HepG2 (cell line): ENCODE results near the gene JPT1. TPM values are rescaled to one million over a fixed set of nuclear protein-coding genes. Genes with fewer than 3 reads are reported as not detected.

ENCODE experiments used
- GATAD2A ChIP-seq: IDR thresholded peaks from 2 replicates; pipeline ENCODE4 v1.6.1; 2016
- KMT2B ChIP-seq: IDR thresholded peaks from 2 replicates; pipeline ENCODE4 v1.6.1; 2016; ENCODE audit warnings: missing genetic modification reagents, missing compliant biosample characterization
- MIER3 ChIP-seq: IDR thresholded peaks from 2 replicates; pipeline ENCODE4 v1.6.1; 2016; ENCODE audit warnings: missing compliant biosample characterization, borderline replicate concordance
- MYPOP ChIP-seq: sonication (generic); formaldehyde crosslinking; IDR thresholded peaks from 2 replicates; pipeline ENCODE4 v1.8.1; 2023; ENCODE audit warnings: mild to moderate bottlenecking, moderate library complexity, missing genetic modification reagents
- PLSCR1 ChIP-seq: sonication (generic); formaldehyde crosslinking; IDR thresholded peaks from 2 replicates; pipeline ENCODE4 v1.5.0; 2020; ENCODE audit warnings: missing genetic modification reagents, mild to moderate bottlenecking, borderline replicate concordance
- RFX5 ChIP-seq: IDR thresholded peaks from 2 replicates; pipeline ENCODE4 v1.6.1; 2011; ENCODE audit warnings: low read depth, low read length, improper control_type of control experiment
- SP140L ChIP-seq: sonication (generic); formaldehyde crosslinking; IDR thresholded peaks from 2 replicates; pipeline ENCODE4 v1.4.0; 2020; ENCODE audit warnings: missing genetic modification reagents, borderline replicate concordance
- ZC3H13 ChIP-seq: sonication (generic); formaldehyde crosslinking; IDR thresholded peaks from 2 replicates; pipeline ENCODE4 v1.8.1; 2023; ENCODE audit warnings: mild to moderate bottlenecking, missing genetic modification reagents, moderate library complexity
- ZEB1 ChIP-seq: IDR thresholded peaks from 2 replicates; pipeline ENCODE4 v1.6.1; 2012; ENCODE audit warnings: mild to moderate bottlenecking, low read depth, inconsistent platforms; ENCODE audit not compliant: insufficient replicate concordance
- ZNF460 ChIP-seq: sonication (generic); formaldehyde crosslinking; IDR thresholded peaks from 2 replicates; pipeline ENCODE4 v1.5.1; 2020; ENCODE audit warnings: missing genetic modification reagents, mild to moderate bottlenecking, borderline replicate concordance
- polyA plus RNA-seq, 8 experiments: library from polyadenylated mRNA; depleted of rRNA in 3 of 8; stranded (reverse) in 7 of 8; unstranded in 1 of 8; fragments of >200 nt; fragmentation: Illumina TruSeq in 4 of 8; extraction: Trizol in 4 of 8; gene quantifications; 2 replicates each; pipeline versions ENCODE4 v1.2.1 to v1.2.3, GENCODE V29; 2011 to 2016; ENCODE audit warnings: low read depth in 4 of 8, missing spikeins in 1 of 8, mixed read lengths in 1 of 8; ENCODE audit not compliant: insufficient read depth in 1 of 8
- total RNA-seq, 5 experiments: library from RNA; depleted of rRNA; stranded (reverse); fragments of >200 nt; fragmentation: Illumina TruSeq; extraction: Trizol; gene quantifications; 2 replicates each; pipeline ENCODE4 v1.2.3, GENCODE V29; 2016; ENCODE audit warnings: low read depth in 1 of 5
- TF ChIP-seq, protein P1 (sequence below): sonication (generic); formaldehyde crosslinking; IDR thresholded peaks from 2 replicates; pipeline ENCODE4 v1.4.0; 2020; ENCODE audit warnings: mild to moderate bottlenecking, missing genetic modification reagents
- TF ChIP-seq, protein P2 (sequence below), 2 experiments: fragments of 450-650 bp in 1 of 2; sonication (generic) in 1 of 2; formaldehyde crosslinking; IDR thresholded peaks; 2 replicates each; pipeline versions ENCODE4 v1.5.0 to v1.8.0; 2020 to 2022; ENCODE audit warnings: mild to moderate bottlenecking in 1 of 2, missing genetic modification reagents in 1 of 2
- TF ChIP-seq, protein P3 (sequence below): sonication (generic); formaldehyde crosslinking; IDR thresholded peaks from 2 replicates; pipeline ENCODE4 v1.8.0; 2022; ENCODE audit warnings: missing genetic modification reagents, mild to moderate bottlenecking, borderline replicate concordance
- TF ChIP-seq, protein P4 (sequence below): sonication (generic); formaldehyde crosslinking; IDR thresholded peaks from 2 replicates; pipeline ENCODE4 v1.4.0; 2020; ENCODE audit warnings: low read depth, missing genetic modification reagents
- TF ChIP-seq, protein P5 (sequence below): sonication (generic); formaldehyde crosslinking; IDR thresholded peaks from 2 replicates; pipeline ENCODE4 v1.5.0; 2020; ENCODE audit warnings: mild to moderate bottlenecking, missing genetic modification reagents

The JPT1 gene
- total and polyA plus RNA-seq, 2 of the 13 experiments (the other 11 are each of a cell fraction or from before 2014, with no cell fraction given) = 43.3 to 256 TPM

- TF ChIP-seq, protein P1, sequence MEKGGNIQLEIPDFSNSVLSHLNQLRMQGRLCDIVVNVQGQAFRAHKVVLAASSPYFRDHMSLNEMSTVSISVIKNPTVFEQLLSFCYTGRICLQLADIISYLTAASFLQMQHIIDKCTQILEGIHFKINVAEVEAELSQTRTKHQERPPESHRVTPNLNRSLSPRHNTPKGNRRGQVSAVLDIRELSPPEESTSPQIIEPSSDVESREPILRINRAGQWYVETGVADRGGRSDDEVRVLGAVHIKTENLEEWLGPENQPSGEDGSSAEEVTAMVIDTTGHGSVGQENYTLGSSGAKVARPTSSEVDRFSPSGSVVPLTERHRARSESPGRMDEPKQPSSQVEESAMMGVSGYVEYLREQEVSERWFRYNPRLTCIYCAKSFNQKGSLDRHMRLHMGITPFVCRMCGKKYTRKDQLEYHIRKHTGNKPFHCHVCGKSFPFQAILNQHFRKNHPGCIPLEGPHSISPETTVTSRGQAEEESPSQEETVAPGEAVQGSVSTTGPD (CRISPR knock-in tag) = no peak; the same call in 1 of the 2 replicates
- TF ChIP-seq ZC3H13 (CRISPR knock-in tag) (no peak), ZNF460 (CRISPR knock-in tag) (no peak), PLSCR1 (CRISPR knock-in tag) (peak; percentile 94), SP140L (no peak), RFX5 (no peak), MIER3 (CRISPR knock-in tag) (peak; percentile 27; the same call in 1 of the 2 replicates), GATAD2A (CRISPR knock-in tag) (no peak), KMT2B (no peak), ZEB1 (peak; percentile 41), MYPOP (CRISPR knock-in tag) (0 out of 2 replicates have a peak, but pooled peaks have one; percentile 26)
- TF ChIP-seq, protein P2, sequence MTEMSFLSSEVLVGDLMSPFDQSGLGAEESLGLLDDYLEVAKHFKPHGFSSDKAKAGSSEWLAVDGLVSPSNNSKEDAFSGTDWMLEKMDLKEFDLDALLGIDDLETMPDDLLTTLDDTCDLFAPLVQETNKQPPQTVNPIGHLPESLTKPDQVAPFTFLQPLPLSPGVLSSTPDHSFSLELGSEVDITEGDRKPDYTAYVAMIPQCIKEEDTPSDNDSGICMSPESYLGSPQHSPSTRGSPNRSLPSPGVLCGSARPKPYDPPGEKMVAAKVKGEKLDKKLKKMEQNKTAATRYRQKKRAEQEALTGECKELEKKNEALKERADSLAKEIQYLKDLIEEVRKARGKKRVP (CRISPR knock-in tag; IDR thresholded peaks at IDR 0.05) = no peak
- TF ChIP-seq, protein P3, sequence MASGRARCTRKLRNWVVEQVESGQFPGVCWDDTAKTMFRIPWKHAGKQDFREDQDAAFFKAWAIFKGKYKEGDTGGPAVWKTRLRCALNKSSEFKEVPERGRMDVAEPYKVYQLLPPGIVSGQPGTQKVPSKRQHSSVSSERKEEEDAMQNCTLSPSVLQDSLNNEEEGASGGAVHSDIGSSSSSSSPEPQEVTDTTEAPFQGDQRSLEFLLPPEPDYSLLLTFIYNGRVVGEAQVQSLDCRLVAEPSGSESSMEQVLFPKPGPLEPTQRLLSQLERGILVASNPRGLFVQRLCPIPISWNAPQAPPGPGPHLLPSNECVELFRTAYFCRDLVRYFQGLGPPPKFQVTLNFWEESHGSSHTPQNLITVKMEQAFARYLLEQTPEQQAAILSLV = no peak
- TF ChIP-seq, protein P4, sequence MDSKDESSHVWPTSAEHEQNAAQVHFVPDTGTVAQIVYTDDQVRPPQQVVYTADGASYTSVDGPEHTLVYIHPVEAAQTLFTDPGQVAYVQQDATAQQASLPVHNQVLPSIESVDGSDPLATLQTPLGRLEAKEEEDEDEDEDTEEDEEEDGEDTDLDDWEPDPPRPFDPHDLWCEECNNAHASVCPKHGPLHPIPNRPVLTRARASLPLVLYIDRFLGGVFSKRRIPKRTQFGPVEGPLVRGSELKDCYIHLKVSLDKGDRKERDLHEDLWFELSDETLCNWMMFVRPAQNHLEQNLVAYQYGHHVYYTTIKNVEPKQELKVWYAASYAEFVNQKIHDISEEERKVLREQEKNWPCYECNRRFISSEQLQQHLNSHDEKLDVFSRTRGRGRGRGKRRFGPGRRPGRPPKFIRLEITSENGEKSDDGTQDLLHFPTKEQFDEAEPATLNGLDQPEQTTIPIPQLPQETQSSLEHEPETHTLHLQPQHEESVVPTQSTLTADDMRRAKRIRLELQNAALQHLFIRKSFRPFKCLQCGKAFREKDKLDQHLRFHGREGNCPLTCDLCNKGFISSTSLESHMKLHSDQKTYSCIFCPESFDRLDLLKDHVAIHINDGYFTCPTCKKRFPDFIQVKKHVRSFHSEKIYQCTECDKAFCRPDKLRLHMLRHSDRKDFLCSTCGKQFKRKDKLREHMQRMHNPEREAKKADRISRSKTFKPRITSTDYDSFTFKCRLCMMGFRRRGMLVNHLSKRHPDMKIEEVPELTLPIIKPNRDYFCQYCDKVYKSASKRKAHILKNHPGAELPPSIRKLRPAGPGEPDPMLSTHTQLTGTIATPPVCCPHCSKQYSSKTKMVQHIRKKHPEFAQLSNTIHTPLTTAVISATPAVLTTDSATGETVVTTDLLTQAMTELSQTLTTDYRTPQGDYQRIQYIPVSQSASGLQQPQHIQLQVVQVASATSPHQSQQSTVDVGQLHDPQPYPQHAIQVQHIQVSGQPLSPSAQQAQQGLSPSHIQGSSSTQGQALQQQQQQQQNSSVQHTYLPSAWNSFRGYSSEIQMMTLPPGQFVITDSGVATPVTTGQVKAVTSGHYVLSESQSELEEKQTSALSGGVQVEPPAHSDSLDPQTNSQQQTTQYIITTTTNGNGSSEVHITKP (CRISPR knock-in tag) = no peak; the same call in 1 of the 2 replicates
- TF ChIP-seq, protein P5, sequence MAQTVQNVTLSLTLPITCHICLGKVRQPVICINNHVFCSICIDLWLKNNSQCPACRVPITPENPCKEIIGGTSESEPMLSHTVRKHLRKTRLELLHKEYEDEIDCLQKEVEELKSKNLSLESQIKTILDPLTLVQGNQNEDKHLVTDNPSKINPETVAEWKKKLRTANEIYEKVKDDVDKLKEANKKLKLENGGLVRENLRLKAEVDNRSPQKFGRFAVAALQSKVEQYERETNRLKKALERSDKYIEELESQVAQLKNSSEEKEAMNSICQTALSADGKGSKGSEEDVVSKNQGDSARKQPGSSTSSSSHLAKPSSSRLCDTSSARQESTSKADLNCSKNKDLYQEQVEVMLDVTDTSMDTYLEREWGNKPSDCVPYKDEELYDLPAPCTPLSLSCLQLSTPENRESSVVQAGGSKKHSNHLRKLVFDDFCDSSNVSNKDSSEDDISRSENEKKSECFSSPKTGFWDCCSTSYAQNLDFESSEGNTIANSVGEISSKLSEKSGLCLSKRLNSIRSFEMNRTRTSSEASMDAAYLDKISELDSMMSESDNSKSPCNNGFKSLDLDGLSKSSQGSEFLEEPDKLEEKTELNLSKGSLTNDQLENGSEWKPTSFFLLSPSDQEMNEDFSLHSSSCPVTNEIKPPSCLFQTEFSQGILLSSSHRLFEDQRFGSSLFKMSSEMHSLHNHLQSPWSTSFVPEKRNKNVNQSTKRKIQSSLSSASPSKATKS = no peak
Observed at GRCh38 chr17:75109407-75110233, 44.7 kb downstream of the JPT1 start, which contains the start of gene ARMC7 (continued).
